Measurements from ENCODE around the gene SLIT3.

The SLIT3 gene

GRCh38 chr5:169300468-169301385, at the start of gene SLIT3:
Gene SLIT3, minus strand, starts transcription at chr5:169301139. Its CDS starts 430 bp downstream, at chr5:169300709.
- DNase-seq = no peak
- no peak for TF ChIP-seq POLR2A (IDR thresholded peaks at IDR 0.05; ENCODE audit: low read length)
- TF ChIP-seq GATA1 (IDR thresholded peaks at IDR 0.05; ENCODE audit: low read depth, low read length) = no peak

GRCh38 chr5:169350016-169350415, 49.1 kb upstream of the SLIT3 start:
- TF ChIP-seq GATA1 (IDR thresholded peaks at IDR 0.05; ENCODE audit: low read depth, low read length) (no peak), POLR2A (IDR thresholded peaks at IDR 0.05; ENCODE audit: low read length) (no peak)
- DNase-seq = no peak

DNA sequence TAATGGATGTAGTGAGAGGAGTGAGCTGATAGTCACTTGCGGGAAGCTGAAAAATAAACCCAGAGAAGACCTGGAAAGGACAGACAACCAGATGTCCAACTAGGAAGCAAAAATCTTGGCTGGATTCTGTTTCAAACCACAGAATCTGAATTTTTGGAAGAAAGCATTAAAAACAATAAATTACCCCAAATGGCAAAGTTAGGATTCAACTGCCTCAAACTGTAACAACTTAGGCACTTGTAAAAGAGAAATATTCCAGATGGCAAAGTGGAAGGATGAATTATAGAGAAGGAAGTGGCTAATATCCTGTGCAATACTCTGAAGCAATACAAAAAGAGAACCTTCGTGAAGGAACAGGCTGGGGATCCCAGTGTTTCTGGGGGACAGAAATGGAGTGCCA, 46.8 kb upstream of the SLIT3 start:
- DNase-seq = no peak
- TF ChIP-seq GATA1 (IDR thresholded peaks at IDR 0.05; ENCODE audit: low read depth, low read length) (no peak), POLR2A (IDR thresholded peaks at IDR 0.05; ENCODE audit: low read length) (no peak)

- DNase-seq = no peak
- no peak for TF ChIP-seq GATA1 (IDR thresholded peaks at IDR 0.05; ENCODE audit: low read depth, low read length)
- TF ChIP-seq POLR2A (IDR thresholded peaks at IDR 0.05; ENCODE audit: low read length) = no peak
Measured at GRCh38 chr5:169344629-169345028, 43.7 kb upstream of the SLIT3 start.

DNA sequence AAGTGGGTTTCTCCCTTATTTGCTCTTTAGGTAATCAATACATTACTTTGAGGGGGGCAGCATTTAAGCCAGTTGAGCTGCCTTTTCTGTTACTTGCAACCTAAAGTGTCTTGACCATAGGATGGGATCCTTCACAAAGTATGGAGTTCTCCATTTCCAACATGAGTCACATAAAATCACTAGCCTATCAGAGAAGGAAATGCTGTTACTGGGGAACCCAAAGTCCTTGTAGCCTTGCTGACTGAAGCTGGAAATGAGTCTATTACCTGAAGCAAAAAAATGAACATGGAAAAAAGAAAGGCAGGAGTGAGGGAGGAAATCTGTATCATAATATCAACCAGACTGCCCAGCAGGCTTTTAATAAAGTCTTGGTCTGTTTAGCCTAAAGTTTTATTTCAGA, 42.8 kb upstream of the SLIT3 start:
- DNase-seq = no peak
- no peak for TF ChIP-seq GATA1 (IDR thresholded peaks at IDR 0.05; ENCODE audit: low read depth, low read length)
- no peak for TF ChIP-seq POLR2A (IDR thresholded peaks at IDR 0.05; ENCODE audit: low read length)

- no peak for DNase-seq
Measured at GRCh38 chr5:169341556-169341955, 40.6 kb upstream of the SLIT3 start.

DNA sequence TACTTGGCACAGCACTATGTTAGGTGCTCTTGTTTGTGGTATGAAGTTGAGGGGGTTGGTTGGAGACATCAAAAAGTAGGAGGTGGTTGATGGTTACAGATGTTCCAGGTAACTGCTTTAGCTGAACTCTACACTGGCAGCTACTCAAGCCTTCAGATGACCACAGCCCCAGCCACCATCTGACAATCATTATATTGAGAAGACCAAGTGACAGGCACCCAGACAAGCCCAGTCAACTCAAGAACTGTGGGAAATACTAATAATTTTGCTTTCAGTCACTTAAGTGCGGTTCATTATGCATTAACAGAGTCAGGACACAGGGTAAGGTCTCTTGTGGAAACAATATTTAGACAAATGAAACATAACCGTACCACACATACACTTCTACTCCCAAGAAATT, 38.9 kb upstream of the SLIT3 start:
- no peak for DNase-seq
- TF ChIP-seq POLR2A (IDR thresholded peaks at IDR 0.05; ENCODE audit: low read length) = no peak
- TF ChIP-seq GATA1 (IDR thresholded peaks at IDR 0.05; ENCODE audit: low read depth, low read length) = no peak

More at GRCh38 chr5:169341556-169341955, 40.6 kb upstream of the SLIT3 start:
- no peak for TF ChIP-seq GATA1 (IDR thresholded peaks at IDR 0.05; ENCODE audit: low read depth, low read length)
- no peak for TF ChIP-seq POLR2A (IDR thresholded peaks at IDR 0.05; ENCODE audit: low read length)

DNA sequence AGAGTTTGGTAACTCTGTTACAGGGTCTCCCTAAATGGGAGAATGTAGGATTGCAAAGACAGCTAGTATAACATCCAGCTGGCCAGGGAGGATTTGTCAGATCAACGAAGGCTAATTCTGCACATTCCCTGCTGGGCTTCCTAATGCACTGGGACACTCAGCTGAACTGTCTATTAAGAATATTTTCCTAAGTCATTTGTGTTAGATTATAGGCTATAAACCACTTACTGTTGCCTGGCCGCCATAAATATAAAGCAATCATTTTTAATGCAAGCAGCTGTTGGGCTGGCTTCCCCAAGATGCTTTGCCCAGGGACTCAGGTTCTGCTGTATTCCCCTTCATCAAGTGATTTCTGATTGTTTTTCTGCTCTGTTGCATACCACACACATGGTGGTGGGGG, 35.3 kb upstream of the SLIT3 start:
- DNase-seq = no peak
- TF ChIP-seq POLR2A (IDR thresholded peaks at IDR 0.05; ENCODE audit: low read length) (no peak), GATA1 (IDR thresholded peaks at IDR 0.05; ENCODE audit: low read depth, low read length) (no peak)

DNA sequence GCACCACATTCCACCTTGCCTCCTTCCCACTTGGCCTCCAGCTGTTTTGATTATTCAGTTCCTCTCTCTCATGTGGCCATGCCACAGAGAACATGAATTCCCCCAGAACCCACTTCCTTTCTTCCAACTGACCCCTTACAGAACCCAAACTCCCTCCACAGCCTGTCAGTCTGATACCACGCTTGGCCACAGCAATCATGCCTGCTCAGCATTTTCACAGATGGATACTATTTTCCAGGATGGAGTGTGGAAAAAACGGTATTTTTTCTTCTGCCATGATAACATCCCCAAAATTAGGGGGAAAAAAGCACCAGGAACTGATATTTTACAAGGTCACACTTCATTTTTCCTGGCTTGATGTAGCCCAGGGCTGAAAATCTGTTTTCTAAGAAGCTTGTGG, 34.9 kb upstream of the SLIT3 start:
- no peak for DNase-seq
- TF ChIP-seq GATA1 (IDR thresholded peaks at IDR 0.05; ENCODE audit: low read depth, low read length) = no peak
- TF ChIP-seq POLR2A (IDR thresholded peaks at IDR 0.05; ENCODE audit: low read length) = no peak

- TF ChIP-seq GATA1 (IDR thresholded peaks at IDR 0.05; ENCODE audit: low read depth, low read length) (no peak), POLR2A (IDR thresholded peaks at IDR 0.05; ENCODE audit: low read length) (no peak)
- DNase-seq = no peak
Measured at GRCh38 chr5:169333518-169333917, 32.6 kb upstream of the SLIT3 start.

- TF ChIP-seq GATA1 (IDR thresholded peaks at IDR 0.05; ENCODE audit: low read depth, low read length) (no peak), POLR2A (IDR thresholded peaks at IDR 0.05; ENCODE audit: low read length) (no peak)
- DNase-seq = no peak
Measured at GRCh38 chr5:169331292-169331852, 30.4 kb upstream of the SLIT3 start.

DNA sequence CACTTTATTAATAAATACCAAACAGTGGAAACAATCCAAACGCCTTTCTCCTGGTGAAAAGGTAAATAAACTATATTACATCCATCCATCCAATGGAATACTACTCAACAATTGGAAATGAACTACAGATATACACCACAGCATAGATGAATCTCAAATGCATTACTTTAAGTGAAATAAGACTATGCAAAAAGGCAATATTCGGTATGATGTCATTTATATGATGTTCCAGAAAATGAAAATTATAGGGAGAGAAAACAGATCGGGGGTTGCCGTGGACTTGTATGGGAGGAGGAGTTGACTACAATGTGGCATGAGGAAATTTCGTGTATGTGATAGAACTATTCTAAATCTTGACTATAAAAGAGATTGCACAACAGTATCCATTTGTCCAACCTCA, 27.5 kb upstream of the SLIT3 start:
- no peak for DNase-seq
- no peak for TF ChIP-seq POLR2A (IDR thresholded peaks at IDR 0.05; ENCODE audit: low read length)
- TF ChIP-seq GATA1 (IDR thresholded peaks at IDR 0.05; ENCODE audit: low read depth, low read length) = no peak

- no peak for DNase-seq
- no peak for TF ChIP-seq GATA1 (IDR thresholded peaks at IDR 0.05; ENCODE audit: low read depth, low read length)
- TF ChIP-seq POLR2A (IDR thresholded peaks at IDR 0.05; ENCODE audit: low read length) = no peak
Measured at GRCh38 chr5:169325273-169325672, 24.3 kb upstream of the SLIT3 start.

- DNase-seq = no peak
- TF ChIP-seq GATA1 (IDR thresholded peaks at IDR 0.05; ENCODE audit: low read depth, low read length) (no peak), POLR2A (IDR thresholded peaks at IDR 0.05; ENCODE audit: low read length) (no peak)
Measured at GRCh38 chr5:169318556-169318955, 17.6 kb upstream of the SLIT3 start.

- DNase-seq = no peak
- TF ChIP-seq POLR2A (IDR thresholded peaks at IDR 0.05; ENCODE audit: low read length) (no peak), GATA1 (IDR thresholded peaks at IDR 0.05; ENCODE audit: low read depth, low read length) (no peak)
Measured at GRCh38 chr5:169307646-169308045, 6.7 kb upstream of the SLIT3 start.

Data from erythroblast (primary cell).